ENCODE results near the gene ATP8A2. TPM values are rescaled to one million over a fixed set of nuclear protein-coding genes. Genes with fewer than 3 reads are reported as not detected.

ATP8A2 gene
- total and polyA plus RNA-seq, 2 of the 8 experiments (the other 6 are each of a cell fraction or from before 2014, with no cell fraction given), result 2.4 to 8.3 TPM

- no peaks in the 10 kb centered on the region for H3K36me3 ChIP-seq (ENCODE audit: control insufficient read depth in 2 of 4, insufficient read depth in 4 of 4, low read length in 3 of 4)
- H3K79me1 ChIP-seq (ENCODE audit: low read depth, low read length), result no peaks in the 10 kb centered on the region
- H2AK5ac ChIP-seq (ENCODE audit: low read depth, low read length), result no peak overlapping the region
- peak overlapping the region in 1 of 2 experiments; percentile 14; a peak in 1 of 4 replicates for H3K4me2 ChIP-seq (ENCODE audit: insufficient read depth in 1 of 2, low read depth in 2 of 2, low read length in 2 of 2)
- H3K4me3 ChIP-seq (ENCODE audit: extremely low read depth in 1 of 4, insufficient read depth in 2 of 4, low read depth in 3 of 4, low read length in 4 of 4), result no peak overlapping the region
- no peak overlapping the region for H2AFZ ChIP-seq (ENCODE audit: low read length)
- no peak overlapping the region for H4K8ac ChIP-seq (ENCODE audit: extremely low read depth, insufficient read depth, low read length)
- no peak overlapping the region for H3K56ac ChIP-seq (replicated peaks; ENCODE audit: insufficient read length, low read depth, low read length)
- peaks cover 0 to 15% (median 9%) of the 10 kb centered on the region in 4 experiments; a peak in 4 of 7 replicates for H3K4me1 ChIP-seq (replicated peaks in 1 of 4; ENCODE audit: control insufficient read depth in 3 of 4, insufficient read depth in 4 of 4, low read length in 3 of 4)
- H3K18ac ChIP-seq (ENCODE audit: extremely low read depth, low read length), result no peak overlapping the region
- H3K23ac ChIP-seq (ENCODE audit: insufficient read length), result no peak overlapping the region
- H3K9ac ChIP-seq (replicated peaks in 1 of 4; ENCODE audit: extremely low read depth in 1 of 4, low read depth in 3 of 4, low read length in 3 of 4), result no peak overlapping the region
- H3K27me3 ChIP-seq (replicated peaks in 1 of 4; ENCODE audit: control insufficient read depth in 3 of 4, extremely low read depth in 1 of 4, insufficient read depth in 3 of 4, low read length in 3 of 4), result no peaks in the 10 kb centered on the region
- no peak overlapping the region for H4K91ac ChIP-seq (replicated peaks; ENCODE audit: insufficient read length, low read length)
- POLR2A ChIA-PET (ENCODE audit: partially characterized antibody), result no interaction called here
- H2BK120ac ChIP-seq (replicated peaks; ENCODE audit: low read depth, low read length), result no peak overlapping the region
- no peak overlapping the region for H3K14ac ChIP-seq (ENCODE audit: insufficient read length)
- H2BK12ac ChIP-seq (ENCODE audit: low read depth, low read length), result no peak overlapping the region
- CTCF ChIA-PET (ENCODE audit: partially characterized antibody), result no interaction called here
- H3K23me2 ChIP-seq (ENCODE audit: low read depth, low read length), result no peaks in the 10 kb centered on the region
- no peak for TF ChIP-seq CHD2 (IDR thresholded peaks at IDR 0.05; ENCODE audit: low read length)
- TF ChIP-seq TBP (IDR thresholded peaks at IDR 0.05; ENCODE audit: low read depth, low read length), result no peak
- no peak for TF ChIP-seq CBX8 (IDR thresholded peaks at IDR 0.05; ENCODE audit: borderline replicate concordance, low read depth, low read length)
- no peak for TF ChIP-seq BACH1 (IDR thresholded peaks at IDR 0.05; ENCODE audit: low read length)
- TF ChIP-seq SAP30 (IDR thresholded peaks at IDR 0.05; ENCODE audit: insufficient read depth, insufficient replicate concordance, low read length), result no peak
- no peak for TF ChIP-seq CBX5 (IDR thresholded peaks at IDR 0.05; ENCODE audit: low read depth, low read length)
- no peak for TF ChIP-seq HDAC2 (IDR thresholded peaks at IDR 0.05; ENCODE audit: borderline replicate concordance in 1 of 2, low read depth in 2 of 2, low read length in 2 of 2)
- no peak for TF ChIP-seq EP300 (IDR thresholded peaks at IDR 0.05; ENCODE audit: borderline replicate concordance in 1 of 2, low read depth in 2 of 2, low read length in 2 of 2)
- TF ChIP-seq JUN (IDR thresholded peaks at IDR 0.05; ENCODE audit: low read depth, low read length), result no peak
- TF ChIP-seq SP1 (IDR thresholded peaks at IDR 0.05; ENCODE audit: low read depth, low read length), result no peak
- TF ChIP-seq KDM4A (IDR thresholded peaks at IDR 0.05; ENCODE audit: low read depth, low read length, severe bottlenecking), result no peak
- TF ChIP-seq ATF3 (IDR thresholded peaks at IDR 0.05; ENCODE audit: insufficient read depth, low read depth, low read length), result no peak
- no peak for TF ChIP-seq JUND (IDR thresholded peaks at IDR 0.05; ENCODE audit: low read length)
- H2BK15ac ChIP-seq (ENCODE audit: low read length), result no peak overlapping the region
- no peak overlapping the region for H3K27ac ChIP-seq (ENCODE audit: low read depth, low read length)
- 71% methylated on average over 5 of the region's 5 CpGs; no CpG with 5 or more reads in 1 of the 2 experiments for WGBS, 2 experiments (ENCODE audit: extremely low coverage in 1 of 2, insufficient coverage in 1 of 2, insufficient read length in 1 of 2, insufficient replicate concordance in 2 of 2, low coverage in 1 of 2, low lambda C conversion rate in 2 of 2, missing lambda C conversion rate in 1 of 2)
- H4K20me1 ChIP-seq (replicated peaks in 1 of 2; ENCODE audit: control insufficient read depth in 1 of 2, insufficient read depth in 2 of 2, low read length in 2 of 2), result no peaks in the 10 kb centered on the region
- no peak for FAIRE-seq
- no peak overlapping the region for H4K5ac ChIP-seq (ENCODE audit: insufficient read length, low read depth, low read length)
- no peak overlapping the region for H2BK5ac ChIP-seq (ENCODE audit: low read depth, low read length)
- H2BK20ac ChIP-seq (ENCODE audit: low read length), result no peak overlapping the region
- no peak overlapping the region for H3K4ac ChIP-seq (replicated peaks; ENCODE audit: insufficient read length, low read depth, low read length)
- peaks cover 3 to 8% of the 10 kb centered on the region in 2 experiments; a peak in 2 of 4 replicates for H3K9me3 ChIP-seq (ENCODE audit: insufficient read depth in 2 of 2, low read depth in 1 of 2, low read length in 1 of 2)
- DNase-seq (ENCODE audit: low read depth in 1 of 2, low spot score in 2 of 2), result no peak
- H3K79me2 ChIP-seq (ENCODE audit: control insufficient read depth in 1 of 2, insufficient read depth in 2 of 2, low read length in 2 of 2), result no peaks in the 10 kb centered on the region
Measured at GRCh38 chr13:25633093-25633492, 261.3 kb downstream of the ATP8A2 start.

Measured in H1 (cell line).